OCI-LY7 (cell line): Measurements from ENCODE around the gene PRKN. TPM values are rescaled to one million over a fixed set of nuclear protein-coding genes. Genes with fewer than 3 reads are reported as not detected.

Source experiments
- BruUV-seq: library from RNA; stranded (reverse); fragments of 400-500 nt; replicated peaks from 2 replicates; lab custom pipeline; 2021; lab: Mats Ljungman, UMichigan
- CTCF ChIA-PET: fragments of 300-600 bp; sonication (Branson Sonifier 250); formaldehyde crosslinking; loops from one replicate; lab custom pipeline; 2022; ENCODE audit warnings: antibody characterized with exemption; ENCODE audit not compliant: unreplicated experiment; lab: Charles Lee
- POLR2A ChIA-PET: fragments of 300-600 bp; sonication (Branson Sonifier 250); formaldehyde crosslinking; loops from one replicate; lab custom pipeline; 2022; ENCODE audit warnings: antibody characterized with exemption; lab: Charles Lee
- DNase-seq: peaks from one replicate; pipeline ENCODE4 v3.0.0-alpha.2; 2015; ENCODE audit warnings: low spot score
- H2AFZ ChIP-seq: fragments of 200-600 bp; sonication (generic), shearing (Covaris generic); 2 replicates; pipeline ENCODE4 v1.6.1; 2014; ENCODE audit warnings: mild to moderate bottlenecking, antibody characterized with exemption, low read length, moderate library complexity
- H3K27ac ChIP-seq: fragments of 200-600 bp; sonication (generic); 2 replicates; pipeline ENCODE4 v1.5.1; 2014; ENCODE audit warnings: mixed run types, low read depth, mild to moderate bottlenecking, moderate library complexity, low read length, inconsistent platforms; ENCODE audit not compliant: poor library complexity, severe bottlenecking
- H3K36me3 ChIP-seq: fragments of 200-600 bp; sonication (generic); 2 replicates; pipeline ENCODE4 v1.6.1; 2014; ENCODE audit warnings: mild to moderate bottlenecking, antibody characterized with exemption, low read length, moderate library complexity, mixed read lengths; ENCODE audit not compliant: insufficient read depth
- H3K4me1 ChIP-seq: fragments of 200-600 bp; sonication (generic); 2 replicates; pipeline ENCODE4 v1.5.1; 2014; ENCODE audit warnings: mild to moderate bottlenecking, low read length; ENCODE audit not compliant: insufficient read depth, poor library complexity, severe bottlenecking
- H3K4me2 ChIP-seq: fragments of 200-600 bp; sonication (generic); 2 replicates; pipeline ENCODE4 v1.6.1; 2014; ENCODE audit warnings: mild to moderate bottlenecking, low read length
- H3K4me3 ChIP-seq: fragments of 200-600 bp; sonication (generic); 2 replicates; pipeline ENCODE4 v1.5.1; 2014; ENCODE audit warnings: mild to moderate bottlenecking, low read depth, low read length; ENCODE audit not compliant: poor library complexity, severe bottlenecking
- H3K79me2 ChIP-seq: fragments of 200-600 bp; sonication (generic); 2 replicates; pipeline ENCODE4 v1.6.1; 2016; ENCODE audit warnings: low read depth, mild to moderate bottlenecking, low read length, moderate library complexity, mixed read lengths; ENCODE audit not compliant: insufficient read depth
- H3K9me2 ChIP-seq: fragments of 200-600 bp; sonication (generic); 2 replicates; pipeline ENCODE4 v1.6.1; 2016; ENCODE audit warnings: mild to moderate bottlenecking, low read length, mixed read lengths; ENCODE audit not compliant: insufficient read depth
- H3K9me3 ChIP-seq: fragments of 200-600 bp; sonication (generic); 2 replicates; pipeline ENCODE4 v1.6.1; 2014; ENCODE audit warnings: mild to moderate bottlenecking, mixed run types, low read length, mixed read lengths
- H4K20me1 ChIP-seq: fragments of 200-600 bp; sonication (generic); 2 replicates; pipeline ENCODE4 v1.6.1; 2014; ENCODE audit warnings: mild to moderate bottlenecking, antibody characterized with exemption, low read length, moderate library complexity, mixed read lengths; ENCODE audit not compliant: insufficient read depth
- CTCF ChIP-seq: fragments of 200-600 bp; sonication (generic); conservative IDR thresholded peaks from 2 replicates; pipeline ENCODE4 v1.5.1; 2014; ENCODE audit warnings: mild to moderate bottlenecking, antibody characterized with exemption, low read length, moderate library complexity, mixed read lengths
- EZH2phosphoT487 ChIP-seq: fragments of 200-600 bp; sonication (generic); IDR thresholded peaks from 2 replicates; pipeline ENCODE4 v1.6.1; 2018; ENCODE audit warnings: low read depth, borderline replicate concordance, mild to moderate bottlenecking, mixed run types, antibody characterized with exemption, low read length, moderate library complexity, mixed read lengths
- intact Hi-C: fragments of 100-400 bp; cut with micrococcal nuclease; formaldehyde crosslinking; loops from one replicate; pipeline ENCODE4 v1.10.0; 2022; ENCODE audit not compliant: unreplicated experiment
- total RNA-seq, 2 experiments: library from RNA; depleted of rRNA in 1 of 2; stranded (reverse); fragments of >200 nt in 1 of 2; shearing (Covaris generic) in 1 of 2; gene quantifications; 2 replicates each; pipeline ENCODE4 v1.2.3, GENCODE V29; 2014 to 2022

PRKN gene
- total RNA-seq, 2 experiments from 2014 or later, result 1.3 to 2.0 TPM

GRCh38 chr6:161817881-161818280 lies 909.7 kb downstream of the PRKN start:
- BruUV-seq, result no TSS peak

GRCh38 chr6:161815965-161816364 lies 911.6 kb downstream of the PRKN start:
- H4K20me1 ChIP-seq, result no peaks in the 10 kb centered on the region
- H3K9me2 ChIP-seq, result no peaks in the 10 kb centered on the region
- no peak overlapping the region for H3K27ac ChIP-seq
- ChIA-PET CTCF (interaction anchor here (0.6 kb wide), 1 partner anchor 12 kb away, joined by 3 read pairs; no protein-coding TSS in a partner anchor), POLR2A (no interaction called here)
- BruUV-seq, result no TSS peak
- no peak overlapping the region for H3K4me3 ChIP-seq
- H3K36me3 ChIP-seq, result no peaks in the 10 kb centered on the region
- no peak for TF ChIP-seq EZH2phosphoT487
- no peak for TF ChIP-seq CTCF
- no peak overlapping the region for H2AFZ ChIP-seq
- H3K9me3 ChIP-seq, result no peaks in the 10 kb centered on the region
- intact Hi-C loops, result no loop called here
- H3K4me1 ChIP-seq, result no peaks in the 10 kb centered on the region
- no peak overlapping the region for H3K4me2 ChIP-seq
- DNase-seq, result no peak
- H3K79me2 ChIP-seq, result no peaks in the 10 kb centered on the region

More at GRCh38 chr6:161817881-161818280, 909.7 kb downstream of the PRKN start:
- intact Hi-C loops, result no loop called here
- no peak overlapping the region for H2AFZ ChIP-seq
- ChIA-PET CTCF (no interaction called here), POLR2A (no interaction called here)
- H4K20me1 ChIP-seq, result no peaks in the 10 kb centered on the region
- H3K4me1 ChIP-seq, result no peaks in the 10 kb centered on the region
- no peaks in the 10 kb centered on the region for H3K9me3 ChIP-seq
- H3K27ac ChIP-seq, result no peak overlapping the region
- H3K79me2 ChIP-seq, result no peaks in the 10 kb centered on the region
- no peak for DNase-seq
- H3K4me3 ChIP-seq, result no peak overlapping the region
- H3K9me2 ChIP-seq, result no peaks in the 10 kb centered on the region
- no peak overlapping the region for H3K4me2 ChIP-seq
- H3K36me3 ChIP-seq, result no peaks in the 10 kb centered on the region
- no peak for TF ChIP-seq CTCF
- TF ChIP-seq EZH2phosphoT487, result no peak

- Histone ChIP-seq H3K4me2 (no peak overlapping the region), H3K4me3 (no peak overlapping the region), H3K36me3 (no peaks in the 10 kb centered on the region), H3K79me2 (no peaks in the 10 kb centered on the region), H2AFZ (no peak overlapping the region), H3K4me1 (no peaks in the 10 kb centered on the region), H3K9me3 (no peaks in the 10 kb centered on the region), H3K9me2 (no peaks in the 10 kb centered on the region), H4K20me1 (no peaks in the 10 kb centered on the region), H3K27ac (no peak overlapping the region)
- TF ChIP-seq CTCF (no peak), EZH2phosphoT487 (no peak)
- no TSS peak for BruUV-seq
- CTCF ChIA-PET, result no interaction called here
- intact Hi-C loops, result no loop called here
- no peak for DNase-seq
- POLR2A ChIA-PET, result no interaction called here
These were observed 914.4 kb downstream of the PRKN start for GRCh38 chr6:161813156-161813555.
